DMS 273 (cell line): Measurements from ENCODE around the gene SNX18.
"Not testable (repeated sequence)": the region's sequence is repeated elsewhere in the genome, so short reads cannot be mapped to it uniquely, and the experiment has no call there.

Experiments
- DNase-seq: peaks from one replicate; lab custom pipeline; 2025; ENCODE audit not compliant: unreplicated experiment; lab: John Stamatoyannopoulos, UW

Gene SNX18

GRCh38 chr5:54518818-54519508 lies 1.4 kb downstream of the SNX18 start:
- no peak for DNase-seq

DNA sequence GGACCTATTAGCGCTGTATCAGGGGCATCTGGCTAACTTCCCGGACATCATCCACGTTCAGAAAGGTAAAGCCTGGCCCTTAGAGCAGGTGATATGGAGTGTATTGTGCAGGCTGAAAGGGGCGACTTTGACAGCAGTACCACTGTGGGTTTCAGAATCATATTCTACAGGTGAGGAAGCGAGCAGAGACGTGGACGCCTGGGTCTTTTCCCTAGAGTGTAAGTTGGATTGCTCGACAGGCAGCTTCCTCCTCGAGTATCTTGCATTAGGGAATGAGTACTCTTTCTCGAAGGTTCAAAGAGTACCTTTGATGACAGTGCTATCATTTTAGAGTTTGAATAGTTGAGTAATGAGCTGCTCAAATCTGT lies 1.9 kb downstream of the SNX18 start:
- no peak for DNase-seq

DNA sequence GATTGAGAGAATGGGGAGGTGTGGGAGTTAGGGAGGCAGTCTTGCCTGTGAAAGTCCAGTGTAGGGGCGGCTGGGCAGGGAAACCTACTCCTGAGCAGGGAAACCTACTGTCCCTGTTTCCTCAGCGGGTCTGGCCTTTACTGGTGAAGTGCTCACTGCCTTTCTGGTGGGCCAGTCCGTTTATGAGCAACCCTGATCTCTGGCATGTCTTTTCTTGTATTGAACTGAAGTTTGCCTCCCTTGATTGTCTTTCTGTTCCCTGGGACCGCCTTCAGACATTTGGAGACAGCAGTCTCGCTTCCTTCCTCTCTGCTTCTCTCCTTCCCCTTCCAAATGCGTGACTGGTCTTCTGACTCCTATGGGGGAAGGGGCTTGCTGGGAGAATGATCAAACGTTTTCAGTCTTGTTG lies 2.9 kb downstream of the SNX18 start:
- peak; percentile 45 for DNase-seq

DNA sequence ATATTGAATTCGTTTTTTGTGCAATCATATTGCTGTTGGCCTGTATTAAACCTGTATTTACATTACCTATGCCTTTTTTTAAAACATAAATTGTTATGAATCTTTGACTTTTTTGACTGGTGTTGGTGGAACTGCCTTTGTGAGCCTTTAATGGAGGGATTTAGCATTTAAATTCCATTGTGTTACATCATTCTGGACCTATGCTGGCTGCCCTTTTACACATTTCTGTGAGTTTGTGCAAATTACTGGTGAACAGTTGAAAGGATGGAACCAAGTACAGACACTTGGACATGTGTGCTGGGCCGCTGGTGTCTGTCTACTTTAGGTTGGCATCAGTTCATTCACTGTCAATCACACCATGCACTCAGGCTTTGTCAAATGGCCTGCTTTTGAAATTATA lies 3.4 kb downstream of the SNX18 start:
- DNase-seq = no peak

DNA sequence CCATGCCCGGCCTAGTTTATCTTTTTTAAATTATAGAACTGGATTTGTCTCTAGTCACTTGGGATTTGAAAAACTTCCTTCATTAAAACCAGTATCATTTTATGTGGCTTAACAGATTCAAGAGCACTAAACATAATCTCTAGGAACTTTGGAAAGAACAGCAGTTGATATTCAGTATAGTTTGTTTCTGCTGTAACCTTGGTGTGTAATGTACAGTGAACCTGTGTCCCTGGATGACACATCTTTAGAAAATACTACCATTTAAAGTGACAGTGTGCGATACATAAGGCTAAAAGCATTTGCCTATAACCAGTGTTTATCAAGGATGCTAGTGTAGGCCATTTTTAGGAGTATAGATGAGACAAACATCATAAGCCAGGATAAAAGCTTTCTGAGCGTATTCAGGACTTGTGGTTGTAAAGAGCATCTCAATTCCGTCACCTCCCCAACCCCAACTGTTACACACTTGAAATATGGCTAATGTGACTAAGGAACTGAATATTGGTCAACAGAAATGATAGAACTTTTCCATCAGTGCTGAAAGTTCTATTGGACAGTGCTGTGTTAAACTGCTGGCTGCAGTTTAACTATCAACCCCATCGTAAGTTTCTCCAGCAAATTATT lies 4.4 kb downstream of the SNX18 start:
- no peak for DNase-seq

- peak; percentile 40 for DNase-seq
Measured at GRCh38 chr5:54523534-54523933, 6.0 kb downstream of the SNX18 start.

GRCh38 chr5:54524082-54524481 lies 6.5 kb downstream of the SNX18 start:
- DNase-seq = no peak

DNA sequence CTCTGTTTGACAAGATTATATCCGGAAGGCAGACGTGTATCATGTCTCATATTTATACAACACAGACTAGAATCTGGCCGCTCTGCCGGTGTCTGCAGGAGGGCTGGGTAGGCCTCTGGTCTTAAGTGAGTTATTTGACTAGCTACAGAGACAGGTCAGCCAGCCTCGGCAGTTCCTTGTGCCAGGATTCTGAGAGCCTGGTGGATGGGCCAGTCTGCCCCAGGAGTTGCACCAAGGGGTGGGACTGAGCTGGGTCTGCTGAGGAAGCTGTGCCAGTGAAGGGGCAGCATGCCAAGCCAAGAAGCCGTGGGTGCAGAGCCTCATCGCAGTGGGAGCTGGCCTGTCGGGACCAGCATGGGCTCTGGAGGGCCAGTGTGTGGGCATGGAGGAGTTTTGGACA lies 7.1 kb downstream of the SNX18 start:
- peak; percentile 22 for DNase-seq

DNA sequence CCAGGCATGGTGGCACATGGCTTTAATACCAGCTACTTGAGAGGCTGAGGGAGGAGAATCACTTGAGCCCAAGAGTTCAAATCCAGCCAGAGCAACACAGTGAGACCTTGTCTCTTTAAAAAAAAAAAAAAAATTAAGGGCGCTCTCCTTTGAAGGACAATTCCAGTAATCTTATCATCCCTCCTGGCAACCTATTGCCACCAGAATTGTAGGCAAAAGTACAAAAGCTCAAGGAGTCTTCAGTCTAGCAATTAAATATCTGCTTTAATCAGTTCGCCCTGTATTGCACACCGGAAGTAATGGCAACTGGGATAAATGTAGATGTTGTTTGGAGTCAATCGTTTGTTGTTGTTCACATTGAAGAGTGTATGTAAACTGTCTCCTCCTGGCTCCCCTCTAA lies 7.7 kb downstream of the SNX18 start:
- no peak for DNase-seq

GRCh38 chr5:54525692-54526091 lies 8.1 kb downstream of the SNX18 start:
- DNase-seq = no peak

DNA sequence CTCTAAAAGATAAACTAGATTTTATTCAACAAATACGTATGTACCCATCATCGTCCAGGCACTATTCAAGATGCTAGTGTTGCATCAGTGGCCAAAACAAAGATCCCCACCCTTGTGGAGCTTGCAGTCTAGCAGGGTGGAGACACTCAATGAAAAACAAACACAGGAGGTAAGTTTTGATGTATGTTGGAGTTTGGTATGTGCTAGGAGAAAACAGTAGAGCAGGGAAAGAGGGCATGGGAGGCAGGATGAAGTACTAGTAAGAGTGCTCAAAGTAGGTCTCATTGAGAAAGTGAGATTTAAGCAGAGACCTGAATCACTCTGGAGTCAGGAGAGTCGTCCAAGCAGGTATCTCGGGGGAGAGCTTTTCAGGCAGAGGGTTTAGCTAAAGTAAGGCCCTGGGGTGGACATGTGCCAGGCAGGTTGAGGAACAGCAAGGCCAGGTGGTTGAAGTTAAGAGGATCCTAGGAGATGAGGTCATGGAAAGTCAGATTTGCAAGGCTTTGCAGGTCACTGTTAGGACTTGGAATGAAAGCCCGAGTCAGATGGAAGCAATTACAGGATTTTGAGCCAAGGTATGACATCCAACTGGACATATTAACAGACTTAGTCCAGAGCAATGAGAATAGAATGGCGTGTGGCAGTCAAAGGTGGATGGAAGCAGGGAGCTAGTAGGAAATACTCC lies 9.2 kb downstream of the SNX18 start:
- DNase-seq = peak; percentile 13

GRCh38 chr5:54528633-54529209 lies 11.2 kb downstream of the SNX18 start:
- DNase-seq = peak; percentile 69

DNA sequence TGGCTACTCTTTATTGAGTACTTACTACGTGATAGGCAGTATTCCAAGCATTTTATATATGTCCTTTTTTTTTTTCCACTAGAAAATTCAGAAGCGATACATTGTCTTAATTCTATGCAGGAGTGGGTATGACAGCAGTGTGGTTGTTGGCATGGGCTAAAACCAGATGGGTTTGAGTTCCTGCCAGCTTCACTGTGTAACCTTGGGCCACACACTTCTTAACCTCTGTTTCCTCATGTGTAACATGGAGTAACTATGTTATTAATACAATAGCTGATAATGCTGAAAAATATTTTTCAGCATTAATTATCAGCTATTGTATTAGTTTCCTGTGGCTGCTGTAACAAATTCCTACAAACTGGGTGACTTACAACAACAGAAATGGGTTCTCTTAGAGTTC lies 12.0 kb downstream of the SNX18 start:
- DNase-seq = peak; percentile 59

DNA sequence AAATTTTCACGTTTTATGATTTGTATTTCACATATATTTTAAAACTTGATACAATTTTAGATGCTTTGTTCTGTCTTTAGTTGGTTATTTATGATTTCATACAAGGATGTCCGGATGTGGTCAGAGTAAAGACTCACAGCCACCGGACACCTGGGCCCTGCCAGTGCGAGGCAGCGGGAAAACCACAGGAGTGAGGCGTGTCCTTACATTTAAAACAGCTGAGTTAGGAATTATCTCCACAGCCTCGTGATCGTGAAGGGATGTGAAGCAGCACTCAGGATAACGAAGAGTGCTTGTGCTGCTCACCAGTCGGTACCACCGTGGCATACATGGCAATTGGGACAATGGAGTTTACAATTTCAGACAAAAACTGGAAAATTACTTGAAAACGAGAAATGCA lies 14.0 kb downstream of the SNX18 start:
- no peak for DNase-seq

- DNase-seq = peak; percentile 75
Measured at GRCh38 chr5:54533541-54534190, 16.1 kb downstream of the SNX18 start.

GRCh38 chr5:54534191-54535004 lies 16.8 kb downstream of the SNX18 start:
- peak; percentile 47 for DNase-seq

DNA sequence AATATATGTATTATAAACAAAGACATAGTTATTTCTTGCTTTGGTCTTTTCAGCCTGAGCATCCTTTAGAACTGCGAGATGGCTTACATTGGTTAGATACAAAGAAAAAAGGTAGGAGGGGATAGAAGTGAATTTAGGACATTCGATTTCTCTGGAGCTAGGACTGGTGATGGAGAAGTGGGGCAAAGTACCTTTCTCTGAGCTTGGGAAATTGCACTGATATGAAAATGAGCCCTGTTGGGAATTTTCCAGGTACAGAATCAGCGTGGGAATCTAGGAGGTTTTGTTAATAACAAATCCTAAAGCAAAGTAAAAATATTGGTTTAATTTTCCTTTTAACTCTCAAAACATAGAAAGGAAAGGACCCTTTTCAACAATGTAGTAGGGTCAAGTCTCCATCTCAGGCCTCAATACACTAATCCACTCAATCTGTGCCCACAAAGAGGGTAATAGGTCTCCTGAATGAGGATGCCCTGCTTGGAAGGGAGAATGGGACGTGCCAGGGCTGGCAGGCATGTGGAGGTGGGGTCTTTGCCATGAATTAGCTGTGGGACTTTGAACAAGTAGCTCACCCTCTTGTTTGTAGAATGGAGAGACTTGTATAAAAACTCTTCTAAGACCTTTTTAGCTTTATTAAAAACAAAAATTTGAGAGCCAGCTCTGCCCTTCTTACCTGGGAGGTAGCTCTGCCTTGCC lies 17.7 kb downstream of the SNX18 start:
- DNase-seq = no peak

- DNase-seq = not testable (repeated sequence)
Measured at GRCh38 chr5:54536375-54536774, 18.8 kb downstream of the SNX18 start.

DNA sequence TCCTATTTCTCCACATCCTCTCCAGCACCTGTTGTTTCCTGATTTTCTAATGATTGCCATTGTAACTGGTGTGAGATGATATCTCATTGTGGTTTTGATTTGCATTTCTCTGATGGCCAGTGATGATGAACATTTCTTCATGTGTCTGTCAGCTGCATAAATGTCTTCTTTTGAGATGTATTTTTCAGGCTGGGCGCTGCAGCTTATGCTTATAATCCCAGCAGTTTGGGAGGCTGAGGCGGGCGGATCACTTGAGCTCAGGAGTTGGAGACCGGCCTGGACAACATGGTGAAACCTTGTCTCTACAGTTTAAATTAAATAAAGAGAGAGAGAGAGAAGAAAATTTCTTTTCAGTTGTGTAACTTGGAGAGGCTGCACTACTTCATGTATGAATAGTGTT lies 19.3 kb downstream of the SNX18 start:
- DNase-seq = not testable (repeated sequence)

DNA sequence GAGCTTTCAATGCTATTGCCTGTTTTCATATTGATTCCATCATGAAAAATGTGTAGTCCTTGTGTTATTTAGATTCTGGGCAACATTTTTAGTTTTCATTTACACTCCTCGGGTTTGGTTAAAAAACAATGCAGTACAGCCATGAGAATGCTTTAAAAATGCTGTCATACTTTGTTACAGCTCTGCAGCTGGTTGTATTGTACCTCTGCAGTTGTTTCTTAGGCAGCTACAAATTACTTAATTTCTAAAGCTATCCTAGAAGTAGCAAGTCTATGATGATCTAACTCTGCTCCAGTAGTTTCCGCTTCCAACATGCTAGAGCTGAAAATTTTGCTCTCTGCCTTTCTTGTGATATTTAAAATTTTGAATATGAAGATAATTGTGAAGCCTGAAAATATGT lies 20.2 kb downstream of the SNX18 start:
- DNase-seq = no peak
